ENCODE data around the gene EPX. TPM values are rescaled to one million over a fixed set of nuclear protein-coding genes. Genes with fewer than 3 reads are reported as not detected.

Gene EPX
- polyA plus RNA-seq, 1 donor from 2014 or later: not detected

- H3K4me2 ChIP-seq (ENCODE audit: low read length): no peak overlapping the region
- H3K27me3 ChIP-seq (ENCODE audit: insufficient read depth, low read depth, low read length): peaks cover 48% of the 10 kb centered on the region
- TF ChIP-seq SMC3 (conservative IDR thresholded peaks at IDR 0.05; ENCODE audit: poor library complexity) (no peak), RAD21 (conservative IDR thresholded peaks at IDR 0.05) (no peak), EP300 (conservative IDR thresholded peaks at IDR 0.05; ENCODE audit: poor library complexity, severe bottlenecking) (no peak), EZH2 (IDR thresholded peaks at IDR 0.05; ENCODE audit: borderline replicate concordance, insufficient read depth, low read length, poor library complexity, severe bottlenecking) (no peak), CTCF (IDR thresholded peaks at IDR 0.05; ENCODE audit: poor library complexity, severe bottlenecking) (no peak), TAF1 (IDR thresholded peaks at IDR 0.05; ENCODE audit: low read depth) (no peak), MXI1 (conservative IDR thresholded peaks at IDR 0.05; ENCODE audit: poor library complexity, severe bottlenecking) (no peak), REST (IDR thresholded peaks at IDR 0.05; ENCODE audit: borderline replicate concordance) (no peak), POLR2AphosphoS5 (IDR thresholded peaks at IDR 0.05) (no peak)
Measured at GRCh38 chr17:58158181-58158580, 34.3 kb upstream of the EPX start.

GRCh38 chr17:58161566-58161965 is 31.0 kb upstream of the EPX start:
- Histone ChIP-seq H3K79me2 (replicated peaks; ENCODE audit: insufficient read depth, low read length) (no peaks in the 10 kb centered on the region), H3K9me3 (ENCODE audit: low read length) (no peaks in the 10 kb centered on the region), H3K4me2 (ENCODE audit: low read length) (no peak overlapping the region), H3K27me3 (ENCODE audit: insufficient read depth, low read depth, low read length) (peaks cover 25% of the 10 kb centered on the region), H3K9ac (ENCODE audit: low read length) (no peak overlapping the region), H3K36me3 (ENCODE audit: insufficient read depth, low read length) (no peaks in the 10 kb centered on the region), H3K9me2 (ENCODE audit: insufficient read depth, low read length) (no peaks in the 10 kb centered on the region), H3F3A (ENCODE audit: insufficient read depth, low read length, poor library complexity, severe bottlenecking) (no peaks in the 10 kb centered on the region), H2AFZ (ENCODE audit: low read depth, low read length) (no peak overlapping the region), H3K4me3 (ENCODE audit: low read length) (no peak overlapping the region), H3K27ac (ENCODE audit: low read length) (no peak overlapping the region), H4K20me1 (ENCODE audit: insufficient read depth) (no peaks in the 10 kb centered on the region)
- no peak for TF ChIP-seq EZH2 (IDR thresholded peaks at IDR 0.05; ENCODE audit: borderline replicate concordance, insufficient read depth, low read length, poor library complexity, severe bottlenecking)
- TF ChIP-seq RAD21 (conservative IDR thresholded peaks at IDR 0.05): no peak
- no peak for TF ChIP-seq MXI1 (conservative IDR thresholded peaks at IDR 0.05; ENCODE audit: poor library complexity, severe bottlenecking)
- no peak for TF ChIP-seq EP300 (conservative IDR thresholded peaks at IDR 0.05; ENCODE audit: poor library complexity, severe bottlenecking)

More at GRCh38 chr17:58158181-58158580, 34.3 kb upstream of the EPX start:
- no peaks in the 10 kb centered on the region for H4K20me1 ChIP-seq (ENCODE audit: insufficient read depth)
- H3K9me2 ChIP-seq (ENCODE audit: insufficient read depth, low read length): no peaks in the 10 kb centered on the region
- no peak overlapping the region for H2AFZ ChIP-seq (ENCODE audit: low read depth, low read length)
- no peaks in the 10 kb centered on the region for H3K36me3 ChIP-seq (ENCODE audit: insufficient read depth, low read length)
- no peak overlapping the region for H3K4me3 ChIP-seq (ENCODE audit: low read length)
- H3K27ac ChIP-seq (ENCODE audit: low read length): no peak overlapping the region
- no peak overlapping the region for H3K9ac ChIP-seq (ENCODE audit: low read length)
- no peaks in the 10 kb centered on the region for H3F3A ChIP-seq (ENCODE audit: insufficient read depth, low read length, poor library complexity, severe bottlenecking)
- no peaks in the 10 kb centered on the region for H3K79me2 ChIP-seq (replicated peaks; ENCODE audit: insufficient read depth, low read length)
- no peaks in the 10 kb centered on the region for H3K9me3 ChIP-seq (ENCODE audit: low read length)

All from neural cell (in vitro differentiated cells).